Trophoblast cell (in vitro differentiated cells and primary cell): ENCODE data around the gene REXO5.

Source experiments
- DNase-seq, 2 donors: peaks; one replicate each; pipeline ENCODE4 v3.0.0-alpha.2; 2016
- H2AFZ ChIP-seq: 2 replicates; pipeline ENCODE4 v1.6.1; 2013; ENCODE audit warnings: low read length, moderate library complexity, mild to moderate bottlenecking; ENCODE audit not compliant: insufficient read depth, poor library complexity
- H2AK5ac ChIP-seq: 2 replicates; pipeline ENCODE4 v1.6.1; 2013; ENCODE audit warnings: mild to moderate bottlenecking, low read length
- H2BK120ac ChIP-seq: 2 replicates; pipeline ENCODE4 v1.6.1; 2013; ENCODE audit warnings: low read length, mild to moderate bottlenecking, moderate library complexity; ENCODE audit not compliant: insufficient read depth, poor library complexity
- H2BK12ac ChIP-seq: 2 replicates; pipeline ENCODE4 v1.6.1; 2013; ENCODE audit warnings: mild to moderate bottlenecking, low read length, moderate library complexity
- H2BK5ac ChIP-seq: 2 replicates; pipeline ENCODE4 v1.6.1; 2013; ENCODE audit warnings: low read length, low read depth, moderate library complexity, mild to moderate bottlenecking; ENCODE audit not compliant: poor library complexity
- H3K14ac ChIP-seq: 2 replicates; pipeline ENCODE4 v1.6.1; 2013; ENCODE audit warnings: mild to moderate bottlenecking, low read length
- H3K18ac ChIP-seq: 2 replicates; pipeline ENCODE4 v1.6.1; 2013; ENCODE audit warnings: mild to moderate bottlenecking, low read length
- H3K23ac ChIP-seq: 2 replicates; pipeline ENCODE4 v1.6.1; 2013; ENCODE audit warnings: low read length
- H3K27ac ChIP-seq: 2 replicates; pipeline ENCODE4 v1.5.1; 2013; ENCODE audit warnings: low read depth, mild to moderate bottlenecking, inconsistent platforms, low read length, moderate library complexity
- H3K27me3 ChIP-seq: 2 replicates; pipeline ENCODE4 v1.6.1; 2013; ENCODE audit warnings: inconsistent platforms, mild to moderate bottlenecking, low read length, moderate library complexity; ENCODE audit not compliant: insufficient read depth
- H3K36me3 ChIP-seq, 2 experiments: 1 replicate in 1 of 2; 2 replicates in 1 of 2; pipeline ENCODE4 v1.6.1; 2013; ENCODE audit warnings: low read length in 2 of 2, mild to moderate bottlenecking in 2 of 2, moderate library complexity in 1 of 2; ENCODE audit not compliant: insufficient read depth in 2 of 2, control insufficient read depth in 1 of 2
- H3K4ac ChIP-seq: 2 replicates; pipeline ENCODE4 v1.6.1; 2013; ENCODE audit warnings: low read depth, mild to moderate bottlenecking, low read length, moderate library complexity
- H3K4me1 ChIP-seq, 2 experiments: 1 replicate in 1 of 2; 2 replicates in 1 of 2; pipeline ENCODE4 v1.6.1; 2013; ENCODE audit warnings: low read length in 2 of 2, mild to moderate bottlenecking in 2 of 2, moderate library complexity in 1 of 2; ENCODE audit not compliant: insufficient read depth in 2 of 2, control insufficient read depth in 1 of 2
- H3K4me2 ChIP-seq: 2 replicates; pipeline ENCODE4 v1.6.1; 2013; ENCODE audit warnings: inconsistent platforms, mild to moderate bottlenecking, low read length, moderate library complexity
- H3K4me3 ChIP-seq: 2 replicates; pipeline ENCODE4 v1.5.1; 2013; ENCODE audit warnings: mild to moderate bottlenecking, low read depth, low read length, inconsistent platforms
- H3K79me1 ChIP-seq: one replicate; pipeline ENCODE4 v1.6.1; 2013; ENCODE audit warnings: low read length
- H3K79me2 ChIP-seq: 2 replicates; pipeline ENCODE4 v1.6.1; 2013; ENCODE audit warnings: low read length, mild to moderate bottlenecking; ENCODE audit not compliant: control insufficient read depth, insufficient read depth, poor library complexity
- H3K9ac ChIP-seq: 2 replicates; pipeline ENCODE4 v1.6.1; 2013; ENCODE audit warnings: mild to moderate bottlenecking, low read length
- H3K9me3 ChIP-seq: 2 replicates; pipeline ENCODE4 v1.6.1; 2013; ENCODE audit warnings: low read depth, mild to moderate bottlenecking, control low read depth, inconsistent platforms, low read length; ENCODE audit not compliant: insufficient read depth
- H4K12ac ChIP-seq: 2 replicates; pipeline ENCODE4 v1.6.1; 2013; ENCODE audit warnings: low read depth, mild to moderate bottlenecking, low read length, moderate library complexity
- H4K8ac ChIP-seq: 2 replicates; pipeline ENCODE4 v1.6.1; 2013; ENCODE audit warnings: low read depth, mild to moderate bottlenecking, low read length, moderate library complexity
- H4K91ac ChIP-seq: one replicate; pipeline ENCODE4 v1.6.1; 2013; ENCODE audit warnings: low read depth, mild to moderate bottlenecking, low read length, moderate library complexity
- WGBS: extraction: QIAGEN DNeasy Blood & Tissue Kit; methylation state at CpG from one replicate; pipeline ENCODE4 v1.1.7; 2013; ENCODE audit warnings: missing lambda C conversion rate; ENCODE audit not compliant: insufficient read length, insufficient coverage; ENCODE audit errors: extremely low coverage; 5-methylcytosine and 5-hydroxymethylcytosine counted together

Gene REXO5

GRCh38 chr16:20879175-20880040 lies 73.1 kb downstream of the REXO5 start:
- Histone ChIP-seq H3K4me2 (no peak overlapping the region), H3K36me3 (peaks cover 0 to 2% of the 10 kb centered on the region in 2 experiments), H4K8ac (no peak overlapping the region), H4K91ac (no peak overlapping the region), H3K79me1 (no peaks in the 10 kb centered on the region), H3K27me3 (no peaks in the 10 kb centered on the region), H3K79me2 (peaks cover 5% of the 10 kb centered on the region), H3K9me3 (no peaks in the 10 kb centered on the region), H2AK5ac (no peak overlapping the region), H3K4ac (no peak overlapping the region), H3K4me1 (peaks cover 2 to 4% of the 10 kb centered on the region in 2 experiments), H3K4me3 (no peak overlapping the region), H3K18ac (no peak overlapping the region), H2BK120ac (no peak overlapping the region), H3K23ac (no peak overlapping the region), H4K12ac (no peak overlapping the region), H2BK5ac (no peak overlapping the region), H2BK12ac (no peak overlapping the region), H3K14ac (no peak overlapping the region), H2AFZ (no peak overlapping the region), H3K27ac (no peak overlapping the region), H3K9ac (no peak overlapping the region)
- peak in 1 of 2 donors; percentile 25 for DNase-seq
- no CpG with 5 or more reads among the region's 7 CpGs for WGBS

- H3K79me2 ChIP-seq, result peaks cover 4% of the 10 kb centered on the region
- H3K14ac ChIP-seq, result no peak overlapping the region
- H3K9me3 ChIP-seq, result no peaks in the 10 kb centered on the region
- H3K4me1 ChIP-seq, result peaks cover 2 to 4% of the 10 kb centered on the region in 2 experiments
- H2AK5ac ChIP-seq, result no peak overlapping the region
- WGBS, result no CpG with 5 or more reads among the region's 3 CpGs
- no peaks in the 10 kb centered on the region for H3K79me1 ChIP-seq
- H3K36me3 ChIP-seq, result peaks cover 0 to 2% of the 10 kb centered on the region in 2 experiments
- no peak for DNase-seq
- H3K18ac ChIP-seq, result no peak overlapping the region
- no peak overlapping the region for H2BK5ac ChIP-seq
- H3K9ac ChIP-seq, result no peak overlapping the region
- H4K12ac ChIP-seq, result no peak overlapping the region
- no peak overlapping the region for H3K27ac ChIP-seq
- H2BK12ac ChIP-seq, result no peak overlapping the region
- H4K8ac ChIP-seq, result no peak overlapping the region
- H2AFZ ChIP-seq, result no peak overlapping the region
- no peak overlapping the region for H3K23ac ChIP-seq
- H3K4me2 ChIP-seq, result no peak overlapping the region
- no peak overlapping the region for H3K4ac ChIP-seq
- H4K91ac ChIP-seq, result no peak overlapping the region
- no peak overlapping the region for H2BK120ac ChIP-seq
- H3K27me3 ChIP-seq, result no peaks in the 10 kb centered on the region
- no peak overlapping the region for H3K4me3 ChIP-seq
Measured at GRCh38 chr16:20880867-20881502, 74.7 kb downstream of the REXO5 start.

GRCh38 chr16:20881503-20881878 lies 75.2 kb downstream of the REXO5 start:
- no peak overlapping the region for H3K23ac ChIP-seq
- WGBS, result no CpG with 5 or more reads among the region's 6 CpGs

GRCh38 chr16:20883554-20884239 lies 77.4 kb downstream of the REXO5 start:
- no peak overlapping the region for H3K4me3 ChIP-seq
- no peak overlapping the region for H2BK120ac ChIP-seq
- H4K8ac ChIP-seq, result no peak overlapping the region
- no peaks in the 10 kb centered on the region for H3K27me3 ChIP-seq
- no peak overlapping the region for H4K91ac ChIP-seq
- H3K4me2 ChIP-seq, result no peak overlapping the region
- WGBS, result no CpG with 5 or more reads among the region's 5 CpGs
- no peak overlapping the region for H3K9ac ChIP-seq
- no peak overlapping the region for H3K18ac ChIP-seq
- H3K23ac ChIP-seq, result no peak overlapping the region
- H3K27ac ChIP-seq, result no peak overlapping the region
- no peaks in the 10 kb centered on the region for H3K79me2 ChIP-seq
- no peak overlapping the region for H2BK5ac ChIP-seq
- no peak overlapping the region for H2AK5ac ChIP-seq
- peaks cover 2 to 3% of the 10 kb centered on the region in 2 experiments for H3K4me1 ChIP-seq
- no peak overlapping the region for H2BK12ac ChIP-seq
- H3K4ac ChIP-seq, result no peak overlapping the region
- H3K36me3 ChIP-seq, result peaks cover 0 to 3% of the 10 kb centered on the region in 2 experiments
- no peak overlapping the region for H4K12ac ChIP-seq
- DNase-seq, result peak in 1 of 2 donors; percentile 37
- no peaks in the 10 kb centered on the region for H3K9me3 ChIP-seq
- H2AFZ ChIP-seq, result no peak overlapping the region
- H3K79me1 ChIP-seq, result no peaks in the 10 kb centered on the region
- H3K14ac ChIP-seq, result no peak overlapping the region

More at GRCh38 chr16:20881503-20881878, 75.2 kb downstream of the REXO5 start:
- DNase-seq, result no peak
- H3K27ac ChIP-seq, result no peak overlapping the region
- H2BK12ac ChIP-seq, result no peak overlapping the region
- H2BK120ac ChIP-seq, result no peak overlapping the region
- peaks cover 0 to 2% of the 10 kb centered on the region in 2 experiments for H3K36me3 ChIP-seq
- H3K9ac ChIP-seq, result no peak overlapping the region
- H4K8ac ChIP-seq, result no peak overlapping the region
- H3K4me1 ChIP-seq, result peaks cover 2 to 4% of the 10 kb centered on the region in 2 experiments
- no peak overlapping the region for H2AFZ ChIP-seq
- H3K79me2 ChIP-seq, result peaks cover 3% of the 10 kb centered on the region
- H3K79me1 ChIP-seq, result no peaks in the 10 kb centered on the region
- H4K91ac ChIP-seq, result no peak overlapping the region
- H3K4me3 ChIP-seq, result no peak overlapping the region
- H2AK5ac ChIP-seq, result no peak overlapping the region
- no peaks in the 10 kb centered on the region for H3K9me3 ChIP-seq
- H3K14ac ChIP-seq, result no peak overlapping the region
- H4K12ac ChIP-seq, result no peak overlapping the region
- no peaks in the 10 kb centered on the region for H3K27me3 ChIP-seq
- no peak overlapping the region for H3K4me2 ChIP-seq
- H2BK5ac ChIP-seq, result no peak overlapping the region
- H3K18ac ChIP-seq, result no peak overlapping the region
- no peak overlapping the region for H3K4ac ChIP-seq
